HL-60/S4 (cell line): Measurements from ENCODE around the gene ZBTB48.
"Not testable (repeated sequence)": the region's sequence is repeated elsewhere in the genome, so short reads cannot be mapped to it uniquely, and the experiment has no call there.

Experiments
- in situ Hi-C: fragments of 300-500 bp; cut with MboI; formaldehyde crosslinking; loops from 2 replicates; pipeline ENCODE4 v1.14.3; 2022; ENCODE audit warnings: low sequenced_read_pairs

The ZBTB48 gene

DNA sequence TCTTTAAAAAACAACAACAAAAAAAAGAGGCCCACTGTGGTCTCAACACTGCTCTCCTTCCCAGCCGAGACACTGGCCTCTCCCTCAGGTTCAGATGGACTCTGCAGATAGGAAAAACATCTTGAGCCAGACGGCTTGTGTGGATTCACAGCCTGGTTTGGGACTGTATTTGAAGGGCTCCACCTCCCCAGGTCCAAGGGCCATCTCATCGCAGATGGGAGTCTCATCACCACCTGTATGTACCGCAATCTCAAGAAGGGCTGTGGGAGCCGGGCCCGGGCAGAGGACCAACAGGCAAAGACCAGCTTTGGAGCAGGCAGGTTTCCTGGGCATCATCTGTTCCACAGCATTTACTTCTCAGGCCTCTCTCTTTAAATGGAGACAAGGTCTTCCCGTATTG lies 10.3 kb downstream of the ZBTB48 start:
- in situ Hi-C loops = no loop called here

DNA sequence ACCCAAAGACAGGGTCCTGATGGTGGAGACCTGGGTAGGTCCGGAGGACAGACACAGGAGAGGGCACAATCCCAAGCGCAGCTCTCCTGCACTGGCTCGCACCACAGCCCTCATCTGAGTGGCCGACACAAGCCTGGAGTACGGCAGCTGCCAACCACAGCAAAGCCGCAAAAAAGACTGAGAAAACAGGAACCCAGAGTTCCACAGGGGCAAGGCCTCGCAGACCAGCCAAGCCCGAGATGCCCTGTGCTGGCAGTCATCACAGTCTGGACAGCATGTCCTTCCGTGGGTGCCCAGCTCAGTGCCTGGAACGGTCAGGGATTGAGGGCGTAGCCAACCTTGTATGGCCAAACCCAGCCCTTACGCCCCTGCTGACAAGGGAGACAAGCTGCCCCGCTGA lies 11.4 kb downstream of the ZBTB48 start:
- in situ Hi-C loops = no loop called here

DNA sequence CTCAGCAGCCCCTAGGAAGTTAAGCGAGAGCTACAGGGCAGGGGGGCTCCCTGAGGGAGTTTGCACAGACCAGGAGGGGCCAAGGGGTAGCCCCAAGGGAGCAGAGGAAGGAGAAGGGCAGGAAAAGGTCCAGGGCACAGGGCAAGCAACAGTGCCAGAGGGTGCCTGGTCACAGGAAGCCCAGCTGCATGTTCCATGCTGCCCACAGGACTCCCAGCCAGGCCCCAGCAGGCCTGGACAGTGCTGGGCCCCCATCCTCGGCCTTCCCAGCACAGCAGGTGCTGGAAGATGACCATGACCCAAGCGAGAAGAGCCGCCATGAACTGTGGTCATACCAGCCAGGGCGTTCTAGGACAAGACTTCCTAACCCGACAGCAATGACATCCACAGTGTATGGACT lies 11.8 kb downstream of the ZBTB48 start:
- in situ Hi-C loops = no loop called here

DNA sequence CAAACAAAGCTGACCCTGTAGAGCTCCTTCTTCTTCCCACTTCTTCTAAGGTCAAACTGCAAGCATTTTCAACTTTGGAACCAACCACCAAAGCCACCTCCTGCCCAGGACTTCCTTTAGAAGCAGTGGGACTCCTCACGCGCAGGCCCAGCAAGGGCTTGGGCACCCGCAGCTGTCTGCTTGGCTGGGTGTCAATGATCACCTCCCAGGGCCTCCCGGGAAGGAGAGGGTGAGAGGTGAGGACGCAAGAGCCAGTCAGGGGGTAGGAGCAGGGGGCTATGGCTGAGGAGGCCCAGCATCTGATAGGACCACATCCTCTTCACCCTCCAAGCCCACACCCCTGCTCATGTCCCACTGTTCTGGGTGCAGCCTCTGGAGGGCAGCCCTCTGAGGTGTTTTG lies 12.6 kb downstream of the ZBTB48 start:
- in situ Hi-C loops = no loop called here

DNA sequence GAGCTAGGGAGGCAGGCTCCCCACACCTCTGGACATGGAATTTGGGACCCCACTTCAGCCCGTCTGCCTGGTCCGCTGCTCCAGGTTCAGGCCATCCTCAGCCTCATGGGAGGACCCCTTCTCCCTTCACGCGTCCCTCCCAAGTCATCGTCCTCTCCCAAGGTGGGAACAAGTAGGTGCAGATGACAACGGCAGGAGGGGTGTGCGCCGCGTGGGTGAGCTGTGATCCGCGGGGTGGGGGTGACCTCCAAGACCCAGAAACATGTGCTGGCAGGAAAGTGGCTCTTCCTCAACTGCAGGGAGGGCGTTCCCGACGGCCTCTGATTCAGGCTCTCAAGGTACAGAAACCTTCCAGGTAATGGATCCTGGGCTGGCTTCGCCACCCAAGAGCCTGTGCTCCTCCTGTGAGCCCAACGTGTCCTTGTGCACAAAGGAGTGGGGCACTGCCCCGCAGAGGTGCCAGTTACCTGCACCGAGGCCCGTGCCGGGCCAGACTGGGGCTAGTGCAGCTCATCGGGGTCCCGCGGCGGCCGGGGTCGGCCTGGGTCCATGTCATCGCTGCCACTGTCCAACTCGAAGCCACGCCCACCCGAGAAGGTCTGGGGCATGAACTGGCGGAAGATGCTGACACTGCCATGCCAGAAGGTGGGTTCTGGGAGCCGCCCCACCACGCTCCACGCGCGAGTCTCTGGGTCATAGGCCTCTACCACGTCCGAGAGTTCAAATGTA lies 13.2 kb downstream of the ZBTB48 start:
- in situ Hi-C loops = no loop called here

DNA sequence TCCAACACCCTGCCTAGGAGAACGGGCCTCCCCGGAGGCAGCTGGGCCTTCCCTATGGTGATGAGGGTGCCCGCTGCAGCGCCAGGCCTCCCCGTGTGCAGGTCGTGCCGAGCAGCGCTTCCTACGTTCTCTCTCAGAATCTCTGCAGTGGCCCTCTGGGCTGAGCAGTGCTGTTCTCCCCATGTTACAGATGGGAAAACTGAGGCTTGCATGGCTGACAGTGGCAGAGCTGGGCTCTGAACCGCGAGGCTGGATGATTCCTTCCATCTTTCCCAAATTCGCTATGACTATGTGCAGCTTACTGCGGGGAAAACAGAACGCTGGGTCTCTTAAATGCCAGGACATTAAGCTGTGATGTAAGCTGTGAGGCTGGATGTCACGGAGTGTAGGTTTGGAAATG lies 14.0 kb downstream of the ZBTB48 start:
- in situ Hi-C loops = no loop called here

DNA sequence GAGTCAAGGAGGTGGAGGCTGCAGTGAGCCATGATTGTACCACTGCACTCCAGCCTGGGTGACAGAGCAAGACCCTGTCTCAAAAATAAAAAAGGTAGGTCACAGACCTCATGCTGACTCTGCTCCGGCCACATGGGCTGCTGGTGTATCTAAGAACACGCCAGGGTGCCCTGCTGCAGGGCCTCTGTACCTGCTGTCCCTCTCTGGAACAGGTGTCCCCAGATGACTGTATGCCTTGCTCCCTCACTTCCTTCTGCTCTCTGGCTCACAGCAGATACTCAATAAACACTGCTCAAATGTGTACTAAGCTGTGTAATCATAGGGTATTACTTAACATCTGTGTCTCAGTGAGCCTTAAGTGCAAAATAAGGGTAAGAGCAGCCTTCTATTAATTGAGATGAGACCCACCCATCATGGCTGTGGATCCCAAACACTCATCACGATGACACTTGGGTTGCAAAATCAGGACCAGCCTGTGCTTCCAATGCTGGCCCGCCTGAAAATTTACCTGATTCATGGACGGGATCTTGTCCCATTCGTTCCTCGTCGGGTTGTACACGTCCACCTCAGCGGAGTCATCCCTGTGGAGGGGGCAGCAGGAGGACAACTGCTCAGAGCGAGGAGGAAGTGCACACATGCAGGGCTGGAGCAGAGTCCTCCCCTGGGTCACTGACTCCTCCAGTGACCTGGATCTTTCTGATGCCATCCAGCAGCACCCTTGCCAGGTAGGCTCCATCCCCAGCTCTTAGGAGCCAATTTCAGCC lies 15.4 kb downstream of the ZBTB48 start:
- in situ Hi-C loops = no loop called here

DNA sequence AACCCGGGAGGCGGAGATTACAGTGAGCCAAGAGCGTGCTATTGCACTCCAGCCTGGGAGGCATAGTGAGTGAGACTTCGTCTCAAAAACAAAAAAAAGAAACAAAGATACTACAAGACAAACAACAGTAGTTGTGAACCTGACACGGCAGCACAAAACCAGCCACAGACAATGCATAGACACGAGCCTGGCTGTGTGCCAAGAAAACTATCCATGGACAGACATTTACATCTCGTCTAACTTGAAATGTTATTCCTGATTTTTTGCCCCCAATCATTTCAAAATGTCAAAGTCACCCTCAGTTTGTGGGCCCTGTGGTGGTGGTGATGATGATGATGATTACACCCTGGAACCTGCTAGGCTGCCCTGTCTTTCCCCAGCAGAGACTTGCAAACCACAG lies 16.6 kb downstream of the ZBTB48 start:
- in situ Hi-C loops = no loop called here

DNA sequence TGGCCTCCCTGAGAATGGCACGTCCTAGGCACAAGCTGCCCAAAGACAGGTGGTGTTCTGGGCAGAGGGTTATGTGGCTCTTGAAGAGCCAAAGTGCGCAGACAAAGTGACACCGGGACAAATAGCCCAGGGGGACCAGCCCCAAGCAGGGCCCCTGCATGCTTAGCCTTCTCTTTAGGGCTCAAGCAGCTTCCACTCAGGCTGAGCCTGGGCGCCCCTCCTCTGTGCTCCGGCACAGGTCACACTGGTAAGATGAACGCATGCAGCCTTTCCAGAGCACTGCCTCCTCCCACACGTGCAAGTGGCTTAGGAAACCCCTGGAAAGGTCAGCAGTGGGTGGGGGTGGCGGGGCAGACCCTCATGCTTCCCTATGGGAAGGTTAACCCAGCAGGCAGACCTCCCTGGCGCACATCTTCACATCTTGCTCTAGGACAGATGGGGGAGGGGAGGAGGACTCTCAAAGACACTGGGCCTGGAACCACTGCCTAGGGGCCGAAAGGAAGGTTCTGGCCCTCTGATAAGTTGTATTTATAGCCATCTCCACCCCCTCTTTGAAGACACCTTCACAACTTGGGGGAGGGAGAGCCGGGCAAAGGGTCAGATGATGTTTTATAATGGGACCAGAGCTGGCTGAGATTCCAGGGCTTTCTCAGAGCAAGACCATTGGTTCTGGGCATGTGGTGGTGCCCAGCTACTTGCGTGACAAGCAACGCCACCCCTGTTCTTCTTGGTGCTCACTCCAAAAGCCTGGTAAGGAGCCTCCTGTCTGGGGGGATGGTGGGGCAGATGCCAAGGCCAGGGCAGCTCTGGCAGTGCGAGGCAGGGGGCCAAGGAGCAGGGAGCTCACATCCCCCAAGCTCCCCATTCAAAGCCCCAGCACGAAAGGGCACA lies 17.3 kb downstream of the ZBTB48 start:
- in situ Hi-C loops = no loop called here

DNA sequence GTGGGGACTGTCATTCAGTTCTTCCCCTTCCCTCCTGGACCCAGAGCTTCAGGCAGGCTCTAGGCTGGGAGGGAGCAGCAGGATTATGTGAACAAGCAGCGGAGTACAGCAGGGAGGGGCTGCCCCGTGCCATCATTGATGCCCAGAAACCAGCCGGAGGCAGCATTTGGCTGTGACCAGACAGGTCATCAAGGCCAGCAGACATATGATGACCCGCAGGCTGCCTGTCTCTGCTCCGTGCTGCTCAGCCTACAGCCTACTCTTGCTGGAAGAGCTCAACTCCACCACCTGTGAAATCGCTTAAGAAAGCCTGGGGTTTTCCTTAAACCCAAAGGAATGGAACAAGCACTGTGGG lies 18.0 kb downstream of the ZBTB48 start:
- in situ Hi-C loops = no loop called here

DNA sequence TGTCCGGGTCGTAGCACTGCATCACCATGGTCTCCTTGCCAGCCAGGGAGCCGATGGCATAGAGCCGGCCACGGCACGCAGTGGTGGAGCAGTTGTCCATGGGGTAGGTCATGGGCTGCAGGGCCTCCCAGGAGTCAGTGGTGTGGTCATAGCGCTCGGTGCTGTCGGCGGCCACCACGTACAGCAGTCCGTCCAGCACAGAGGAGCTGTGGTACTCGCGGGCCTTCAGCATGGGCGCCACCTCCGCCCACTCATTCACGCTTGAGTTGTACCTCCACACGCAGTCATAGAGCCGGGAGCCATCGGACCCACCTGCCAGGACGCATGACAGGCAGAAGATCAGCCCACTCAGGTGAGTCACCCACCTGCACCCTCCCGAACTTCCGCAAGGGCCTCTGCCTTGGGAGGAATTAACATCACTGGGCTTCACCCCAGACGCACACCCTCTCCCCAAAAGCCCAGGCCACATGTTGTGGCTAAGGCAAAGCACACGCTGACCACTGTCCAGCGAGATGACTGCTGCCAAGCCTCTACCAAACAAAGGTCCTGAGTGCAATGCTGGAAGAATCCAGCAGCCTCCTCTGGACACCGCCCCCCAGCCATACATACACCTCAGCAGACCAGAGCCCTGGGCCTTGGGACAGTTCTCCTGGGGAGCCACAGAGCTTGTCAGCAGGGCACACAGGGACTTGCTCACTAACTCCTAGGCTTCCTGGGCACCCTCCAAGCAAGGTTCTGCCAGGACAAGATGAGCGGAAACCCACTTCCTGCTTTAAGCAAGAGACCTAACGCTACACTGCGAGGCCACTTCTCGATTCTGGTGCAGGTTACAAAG lies 19.6 kb downstream of the ZBTB48 start:
- in situ Hi-C loops = no loop called here

DNA sequence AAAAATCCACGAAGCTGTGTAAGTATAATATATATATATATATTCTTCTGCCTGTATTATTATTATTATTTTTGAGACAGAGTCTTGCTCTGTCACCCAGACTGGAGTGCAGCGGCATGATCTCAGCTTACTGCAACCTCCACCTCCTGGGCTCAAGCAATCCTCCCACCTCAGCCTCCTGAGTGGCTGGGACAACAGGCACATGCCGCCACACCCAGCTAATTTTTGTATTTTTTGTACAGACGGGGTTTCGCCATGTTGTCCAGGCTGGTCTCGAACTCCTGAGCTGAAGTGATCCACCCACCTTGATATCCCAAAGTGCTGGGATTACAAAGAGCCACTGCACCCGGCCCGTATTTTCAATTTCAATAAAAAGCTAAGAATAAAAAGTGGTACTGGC lies 20.2 kb downstream of the ZBTB48 start:
- in situ Hi-C loops = not testable (repeated sequence)

DNA sequence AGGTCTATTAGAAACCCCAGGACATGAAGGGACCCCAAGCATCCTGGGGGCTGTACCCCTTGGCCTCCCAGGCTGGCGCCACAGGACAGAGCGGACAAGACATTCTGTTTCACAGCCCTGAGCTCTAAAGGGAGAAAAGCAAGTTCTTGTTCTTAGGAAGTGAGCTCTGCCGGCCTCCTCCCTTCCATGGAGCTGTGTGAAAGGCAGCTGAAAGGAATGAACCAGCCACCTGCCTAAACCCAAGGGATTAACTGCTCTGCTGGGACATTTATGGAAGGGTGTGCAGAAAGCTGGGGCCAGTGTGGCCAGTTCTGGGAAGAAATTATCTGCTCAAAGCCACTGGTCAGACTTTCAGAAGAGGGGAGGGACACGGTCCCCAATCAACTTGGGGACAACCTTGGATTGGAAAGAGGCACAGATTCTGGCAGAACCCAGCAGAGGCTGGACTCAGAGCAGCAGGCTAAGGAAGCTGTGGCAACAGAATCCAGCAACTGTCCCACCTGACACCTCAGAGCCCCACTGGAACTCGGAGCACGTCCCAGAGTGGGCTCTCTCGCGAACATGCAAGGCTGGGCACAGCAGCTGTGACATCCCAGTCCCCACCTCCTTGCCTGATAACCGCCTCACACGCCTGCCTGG lies 20.7 kb downstream of the ZBTB48 start:
- in situ Hi-C loops = no loop called here

DNA sequence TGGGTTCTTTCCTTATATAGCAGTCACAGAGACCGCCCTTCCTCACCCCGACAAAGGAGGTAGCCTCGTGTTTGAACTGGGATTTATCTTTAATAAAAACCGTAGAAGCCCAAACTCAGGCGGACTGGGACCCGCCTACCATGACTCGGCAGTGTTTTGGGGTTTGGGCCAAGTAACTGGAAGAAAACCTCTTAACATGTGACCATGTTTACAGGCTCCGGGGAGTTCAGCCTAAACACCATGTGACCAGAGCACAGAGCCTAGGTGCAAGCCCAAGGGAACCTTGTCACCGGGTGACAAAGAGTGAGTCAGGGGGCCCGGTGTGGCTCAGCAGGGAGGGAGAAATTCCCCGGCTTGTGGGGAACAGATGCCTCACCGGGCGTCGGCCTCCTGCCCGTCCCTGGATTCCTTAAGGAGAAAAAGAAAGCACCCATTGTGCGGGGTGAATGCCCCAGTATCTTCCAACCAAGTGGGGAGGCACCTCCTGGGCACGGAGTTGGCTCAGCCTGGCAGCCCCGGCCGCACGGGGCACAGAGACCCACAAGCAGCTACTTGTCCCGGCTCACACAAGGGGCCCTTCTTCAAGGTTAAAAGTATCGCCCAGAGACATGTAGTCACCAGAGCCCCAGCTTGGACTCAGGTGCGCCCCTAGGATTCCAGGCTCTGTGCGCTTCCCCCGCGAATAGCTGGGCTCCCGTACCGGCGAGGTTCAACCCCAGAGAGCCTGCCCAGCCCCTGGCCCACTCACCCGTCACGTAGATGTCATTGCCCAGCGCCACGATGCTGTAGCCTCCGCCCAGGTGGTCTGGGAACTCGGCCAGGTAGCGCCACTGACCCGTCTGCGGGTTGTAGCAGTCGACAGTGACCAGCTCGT lies 21.5 kb downstream of the ZBTB48 start:
- in situ Hi-C loops = no loop called here

DNA sequence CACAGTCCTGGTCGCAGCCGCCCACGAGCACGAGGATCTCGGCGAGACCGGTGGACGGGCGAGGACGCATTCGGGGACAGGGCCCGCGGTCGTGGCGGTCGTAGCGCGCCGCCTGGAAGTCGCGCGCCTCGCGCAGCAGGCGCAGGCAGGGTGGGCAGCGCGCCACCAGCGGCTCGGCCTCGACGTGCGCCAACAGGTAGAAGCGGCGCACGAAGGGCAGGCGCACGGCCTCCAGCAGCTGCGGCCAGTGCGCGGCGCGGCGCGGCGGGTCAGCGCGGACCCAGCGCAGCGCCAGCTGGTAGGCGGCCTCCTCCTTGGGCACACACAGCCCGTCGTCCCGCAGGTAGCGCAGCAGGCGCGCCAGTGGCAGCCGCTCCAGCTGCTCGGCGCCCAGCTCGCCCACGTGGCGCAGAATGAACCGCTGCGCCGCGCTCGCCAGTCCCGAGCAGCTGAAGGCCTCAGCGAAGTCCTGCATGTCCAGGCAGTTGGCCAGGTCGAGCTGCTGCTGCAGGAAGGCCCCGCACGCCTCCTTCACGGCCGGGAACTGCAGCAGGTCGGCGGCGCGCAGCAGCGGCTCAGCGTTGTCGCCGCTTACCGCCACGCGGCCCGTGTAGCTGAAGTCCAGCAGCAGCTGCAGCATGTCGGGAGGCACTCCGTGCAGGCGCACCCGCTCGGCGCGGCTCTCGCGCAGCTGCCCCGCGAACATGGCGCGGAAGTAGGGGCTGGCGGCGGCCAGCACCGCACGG lies 22.3 kb downstream of the ZBTB48 start:
- in situ Hi-C loops = no loop called here

DNA sequence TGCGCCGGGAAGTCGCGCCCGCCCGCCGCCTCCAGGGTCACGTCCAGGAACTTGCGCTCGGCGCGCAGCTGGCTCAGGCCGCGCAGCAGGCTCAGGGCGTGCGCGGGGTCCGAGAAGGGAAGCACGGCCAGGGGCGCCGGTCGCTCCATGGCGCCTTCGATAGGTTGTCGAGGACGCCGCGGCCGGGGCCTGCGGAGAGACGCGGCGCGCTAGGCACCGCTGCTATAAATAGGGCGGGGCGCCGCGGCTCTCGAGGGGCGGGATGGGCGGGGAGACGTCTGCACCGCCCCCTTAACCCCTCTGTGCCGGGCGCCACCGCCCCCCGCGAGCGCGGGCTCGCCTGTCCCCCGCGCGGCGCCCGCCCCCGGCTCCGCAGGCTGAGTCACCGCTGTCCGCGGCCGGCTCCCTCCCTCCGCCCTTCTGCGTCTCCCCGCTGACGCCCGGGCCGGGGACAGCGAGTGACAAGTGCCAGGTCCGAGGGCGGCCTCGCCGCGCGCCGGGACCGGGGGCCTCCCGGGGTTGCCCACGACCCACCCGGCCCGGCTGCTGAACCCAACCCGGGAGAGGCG lies 23.0 kb downstream of the ZBTB48 start, which contains the start of gene KLHL21:
KLHL21 (minus strand) TSS at position 201 of the 569 bp plus-strand sequence; CDS start at position 149, 52 bp downstream.
- in situ Hi-C loops = no loop called here

DNA sequence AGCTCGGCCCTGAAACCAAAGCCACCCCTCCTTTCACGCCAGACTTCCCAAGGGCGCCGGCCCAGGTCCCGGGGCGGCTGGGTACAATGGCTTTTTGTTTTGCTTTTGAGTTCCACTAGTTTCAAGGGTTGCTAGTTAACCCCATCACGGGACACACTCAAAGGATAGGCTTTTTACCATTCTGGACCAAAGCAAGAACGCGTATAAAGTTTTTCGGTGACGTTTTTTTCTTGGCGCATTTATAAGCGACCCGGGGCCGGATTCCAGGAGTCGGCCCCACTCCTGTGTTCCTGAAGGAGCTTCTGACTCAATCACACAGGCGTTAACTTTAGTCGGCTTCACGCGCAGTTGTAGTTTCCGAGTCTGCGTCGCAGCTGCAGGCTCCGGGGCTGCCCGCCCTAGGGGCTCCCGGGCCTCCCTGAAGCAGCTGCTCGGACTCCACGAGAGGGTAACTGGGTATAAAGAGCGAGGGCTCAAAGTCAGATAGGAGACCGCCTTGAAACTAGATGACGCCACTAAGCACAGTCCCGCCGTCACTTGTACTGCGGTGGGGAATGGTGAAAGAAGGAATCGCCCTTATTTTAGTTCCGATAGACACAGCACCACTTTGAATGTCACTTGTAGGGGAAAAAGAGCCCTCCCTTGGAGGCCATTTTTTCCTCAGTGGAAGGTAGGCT lies 23.6 kb downstream of the ZBTB48 start:
- in situ Hi-C loops = no loop called here
